Mammary epithelial cell (primary cell): ENCODE results near the gene CORO6.

Experiments
- CTCF ChIP-seq, 2 donors: IDR thresholded peaks in 1 of 2; conservative IDR thresholded peaks in 1 of 2; 2 replicates each; pipeline ENCODE4 v1.5.1; 2011 to 2012; ENCODE audit warnings: inconsistent platforms in 2 of 2, low read length in 2 of 2, mild to moderate bottlenecking in 2 of 2, control low read depth in 1 of 2, low read depth in 1 of 2; ENCODE audit not compliant: insufficient read depth in 1 of 2; ENCODE audit errors: extremely low read depth in 1 of 2
- EZH2 ChIP-seq: IDR thresholded peaks from 2 replicates; pipeline ENCODE4 v1.6.1; 2012; ENCODE audit warnings: low read length, inconsistent platforms, borderline replicate concordance

- no peak for TF ChIP-seq CTCF (conservative IDR thresholded peaks at IDR 0.05 in 1 of 2, IDR thresholded peaks at IDR 0.05 in 1 of 2; ENCODE audit: extremely low read depth in 1 of 2, insufficient read depth in 1 of 2, low read depth in 1 of 2, low read length in 2 of 2)
- no peak for TF ChIP-seq EZH2
Measured at GRCh38 chr17:29612094-29612403, 10.7 kb downstream of the CORO6 start.
